ENCODE results near the gene ETV1.

The ETV1 gene

GRCh38 chr7:13981070-13981469 is 8.4 kb downstream of the ETV1 start:
- Histone ChIP-seq H3K27ac (peak overlapping the region; percentile 45), H3K36me3 (replicated peaks) (no peaks in the 10 kb centered on the region), H3K4me3 (ENCODE audit: low read depth, low read length) (no peak overlapping the region), H3K27me3 (replicated peaks) (no peaks in the 10 kb centered on the region)
- in situ Hi-C loops (cut with HindIII; ENCODE audit: low pct_ligation_motif_present, low sequenced_read_pairs) = no loop called here
- DNase-seq = peak; percentile 93
- no peak for TF ChIP-seq CTCF (IDR thresholded peaks at IDR 0.05; ENCODE audit: low read depth, low read length, missing control alignments)

GRCh38 chr7:13980474-13980873 is 9.0 kb downstream of the ETV1 start:
- H3K27me3 ChIP-seq (replicated peaks) = no peaks in the 10 kb centered on the region
- no peak for TF ChIP-seq CTCF (IDR thresholded peaks at IDR 0.05; ENCODE audit: low read depth, low read length, missing control alignments)
- in situ Hi-C loops (cut with HindIII; ENCODE audit: low pct_ligation_motif_present, low sequenced_read_pairs) = no loop called here
- no peak for DNase-seq
- H3K27ac ChIP-seq = peak overlapping the region; percentile 45
- no peaks in the 10 kb centered on the region for H3K36me3 ChIP-seq (replicated peaks)
- no peak overlapping the region for H3K4me3 ChIP-seq (ENCODE audit: low read depth, low read length)

- TF ChIP-seq CTCF (IDR thresholded peaks at IDR 0.05; ENCODE audit: low read depth, low read length, missing control alignments) = no peak
- Histone ChIP-seq H3K27ac (peak overlapping the region; percentile 45), H3K36me3 (replicated peaks) (no peaks in the 10 kb centered on the region), H3K4me3 (ENCODE audit: low read depth, low read length) (no peak overlapping the region), H3K27me3 (replicated peaks) (no peaks in the 10 kb centered on the region)
- in situ Hi-C loops (cut with HindIII; ENCODE audit: low pct_ligation_motif_present, low sequenced_read_pairs) = no loop called here
- peak; percentile 32 for DNase-seq
Measured at GRCh38 chr7:13979671-13980435, 9.6 kb downstream of the ETV1 start.

GRCh38 chr7:13976594-13976993 is 12.9 kb downstream of the ETV1 start:
- in situ Hi-C loops (cut with HindIII; ENCODE audit: low pct_ligation_motif_present, low sequenced_read_pairs) = no loop called here
- DNase-seq = no peak

GRCh38 chr7:13965077-13965476 is 24.4 kb downstream of the ETV1 start:
- Histone ChIP-seq H3K4me3 (ENCODE audit: low read depth, low read length) (no peak overlapping the region), H3K36me3 (replicated peaks) (no peaks in the 10 kb centered on the region), H3K27me3 (replicated peaks) (no peaks in the 10 kb centered on the region), H3K27ac (no peak overlapping the region)
- no peak for TF ChIP-seq CTCF (IDR thresholded peaks at IDR 0.05; ENCODE audit: low read depth, low read length, missing control alignments)
- no peak for DNase-seq
- in situ Hi-C loops (cut with HindIII; ENCODE audit: low pct_ligation_motif_present, low sequenced_read_pairs) = no loop called here

More at GRCh38 chr7:13976594-13976993, 12.9 kb downstream of the ETV1 start:
- peaks cover 2% of the 10 kb centered on the region for H3K36me3 ChIP-seq (replicated peaks)
- H3K27me3 ChIP-seq (replicated peaks) = no peaks in the 10 kb centered on the region
- H3K27ac ChIP-seq = no peak overlapping the region
- no peak overlapping the region for H3K4me3 ChIP-seq (ENCODE audit: low read depth, low read length)
- TF ChIP-seq CTCF (IDR thresholded peaks at IDR 0.05; ENCODE audit: low read depth, low read length, missing control alignments) = no peak

- DNase-seq = no peak
- in situ Hi-C loops (cut with HindIII; ENCODE audit: low pct_ligation_motif_present, low sequenced_read_pairs) = no loop called here
- no peak overlapping the region for H3K27ac ChIP-seq
- no peak for TF ChIP-seq CTCF (IDR thresholded peaks at IDR 0.05; ENCODE audit: low read depth, low read length, missing control alignments)
- no peaks in the 10 kb centered on the region for H3K36me3 ChIP-seq (replicated peaks)
- H3K27me3 ChIP-seq (replicated peaks) = no peaks in the 10 kb centered on the region
- no peak overlapping the region for H3K4me3 ChIP-seq (ENCODE audit: low read depth, low read length)
Measured at GRCh38 chr7:13963925-13964324, 25.5 kb downstream of the ETV1 start.

Data from brain microvascular endothelial cell (primary cell).